SK-N-SH (cell line): ENCODE measurements around the gene REC8. TPM values are rescaled to one million over a fixed set of nuclear protein-coding genes. Genes with fewer than 3 reads are reported as not detected.
"Not testable (repeated sequence)": the region's sequence is repeated elsewhere in the genome, so short reads cannot be mapped to it uniquely, and the experiment has no call there.

Experiments used
- CTCF ChIA-PET: fragments of 300-600, 350-600 bp; formaldehyde crosslinking; extraction: SDS; loops from one replicate; lab custom pipeline; 2021; lab: Yijun Ruan, JAX
- POLR2A ChIA-PET: fragments of 350-600 bp; sonication (Branson Sonifier 250); formaldehyde crosslinking; extraction: SDS; loops from one replicate; lab custom pipeline; 2020; ENCODE audit warnings: antibody characterized with exemption, inconsistent platforms; lab: Yijun Ruan, JAX
- DNase-seq: peaks from one replicate; pipeline ENCODE4 v3.0.0; 2012
- H2AFZ ChIP-seq: fragments of 200-600 bp; sonication (generic); 2 replicates; pipeline ENCODE4 v1.8.1; 2016; ENCODE audit warnings: antibody characterized with exemption, mild to moderate bottlenecking, low read depth
- H3F3A ChIP-seq: fragments of 200-600 bp; sonication (generic); replicated peaks from 2 replicates; pipeline ENCODE3; 2016; ENCODE audit warnings: antibody characterized with exemption, mild to moderate bottlenecking; ENCODE audit not compliant: insufficient read depth
- H3K27ac ChIP-seq, 2 experiments: fragments of 200-500 bp in 1 of 2; fragments of 200-600 bp in 1 of 2; sonication (Bioruptor generic) in 1 of 2; sonication (generic), shearing (Covaris generic) in 1 of 2; 2 replicates each; pipeline versions ENCODE4 v1.5.1 to v1.6.1; 2014 to 2016; ENCODE audit warnings: low read depth in 2 of 2, inconsistent platforms in 1 of 2, low read length in 1 of 2, mild to moderate bottlenecking in 1 of 2, mixed read lengths in 1 of 2
- H3K27me3 ChIP-seq: fragments of 200-600 bp; sonication (generic), shearing (Covaris generic); 2 replicates; pipeline ENCODE4 v1.6.1; 2016; ENCODE audit warnings: mixed run types; ENCODE audit not compliant: insufficient read depth
- H3K36me3 ChIP-seq, 2 experiments: fragments of 200-500 bp in 1 of 2; fragments of 200-600 bp in 1 of 2; sonication (Bioruptor generic) in 1 of 2; sonication (generic) in 1 of 2; replicated peaks in 1 of 2; 2 replicates each; pipeline versions ENCODE3 to v1.5.1; 2014 to 2016; ENCODE audit warnings: low read length in 1 of 2, mild to moderate bottlenecking in 1 of 2; ENCODE audit not compliant: insufficient read depth in 2 of 2, control insufficient read depth in 1 of 2
- H3K4me1 ChIP-seq, 2 experiments: fragments of 200-500 bp in 1 of 2; fragments of 200-600 bp in 1 of 2; sonication (Bioruptor generic) in 1 of 2; sonication (generic), shearing (Covaris generic) in 1 of 2; 2 replicates each; pipeline versions ENCODE4 v1.5.1 to v1.6.1; 2014 to 2016; ENCODE audit warnings: low read depth in 1 of 2, low read length in 1 of 2, mixed run types in 1 of 2; ENCODE audit not compliant: insufficient read depth in 2 of 2, control insufficient read depth in 1 of 2
- H3K4me2 ChIP-seq: fragments of 200-600 bp; sonication (generic), shearing (Covaris generic); 2 replicates; pipeline ENCODE4 v1.6.1; 2017; ENCODE audit warnings: mixed run types
- H3K4me3 ChIP-seq, 2 experiments: fragments of 200-500 bp in 1 of 2; fragments of 200-600 bp in 1 of 2; sonication (Bioruptor generic) in 1 of 2; sonication (generic), shearing (Covaris generic) in 1 of 2; 2 replicates each; pipeline versions ENCODE4 v1.5.1 to v1.8.1; 2014 to 2016; ENCODE audit warnings: low read depth in 2 of 2, inconsistent platforms in 1 of 2, low read length in 1 of 2, mild to moderate bottlenecking in 1 of 2, mixed read lengths in 1 of 2, moderate library complexity in 1 of 2
- H3K79me2 ChIP-seq: fragments of 200-600 bp; sonication (generic); 2 replicates; pipeline ENCODE4 v1.8.1; 2017; ENCODE audit warnings: mild to moderate bottlenecking; ENCODE audit not compliant: insufficient read depth
- H3K9ac ChIP-seq: fragments of 200-600 bp; sonication (generic); 2 replicates; pipeline ENCODE4 v1.6.1; 2017; ENCODE audit warnings: mixed run types
- H3K9me2 ChIP-seq: fragments of 200-600 bp; sonication (generic); 2 replicates; pipeline ENCODE4 v1.6.1; 2017; ENCODE audit warnings: mixed run types
- H3K9me3 ChIP-seq: fragments of 200-600 bp; sonication (generic); 2 replicates; pipeline ENCODE4 v1.6.1; 2017; ENCODE audit warnings: mixed run types, mild to moderate bottlenecking, moderate library complexity
- H4K20me1 ChIP-seq: fragments of 200-600 bp; sonication (generic); 2 replicates; pipeline ENCODE4 v1.6.1; 2017; ENCODE audit warnings: mild to moderate bottlenecking, mixed run types; ENCODE audit not compliant: insufficient read depth
- GABPA ChIP-seq: IDR thresholded peaks from 2 replicates; pipeline ENCODE4 v1.4.0; 2012; ENCODE audit warnings: low read depth, mild to moderate bottlenecking
- USF1 ChIP-seq: IDR thresholded peaks from 2 replicates; pipeline ENCODE4 v1.4.0; 2012; ENCODE audit warnings: low read depth, borderline replicate concordance
- WGBS: methylation state at CpG from one replicate; pipeline ENCODE4 v1.1.6; 2017; ENCODE audit warnings: low lambda C conversion rate; 5-methylcytosine and 5-hydroxymethylcytosine counted together
- polyA plus RNA-seq, 3 experiments: library from polyadenylated mRNA; depleted of rRNA; stranded (reverse); fragments of >200 nt; gene quantifications; 2 replicates each; pipeline ENCODE4 v1.2.3, GENCODE V29; 2012

Gene REC8
- polyA plus RNA-seq, 1 of the 3 experiments (the other 2 are of a cell fraction): 23.2 TPM

DNA sequence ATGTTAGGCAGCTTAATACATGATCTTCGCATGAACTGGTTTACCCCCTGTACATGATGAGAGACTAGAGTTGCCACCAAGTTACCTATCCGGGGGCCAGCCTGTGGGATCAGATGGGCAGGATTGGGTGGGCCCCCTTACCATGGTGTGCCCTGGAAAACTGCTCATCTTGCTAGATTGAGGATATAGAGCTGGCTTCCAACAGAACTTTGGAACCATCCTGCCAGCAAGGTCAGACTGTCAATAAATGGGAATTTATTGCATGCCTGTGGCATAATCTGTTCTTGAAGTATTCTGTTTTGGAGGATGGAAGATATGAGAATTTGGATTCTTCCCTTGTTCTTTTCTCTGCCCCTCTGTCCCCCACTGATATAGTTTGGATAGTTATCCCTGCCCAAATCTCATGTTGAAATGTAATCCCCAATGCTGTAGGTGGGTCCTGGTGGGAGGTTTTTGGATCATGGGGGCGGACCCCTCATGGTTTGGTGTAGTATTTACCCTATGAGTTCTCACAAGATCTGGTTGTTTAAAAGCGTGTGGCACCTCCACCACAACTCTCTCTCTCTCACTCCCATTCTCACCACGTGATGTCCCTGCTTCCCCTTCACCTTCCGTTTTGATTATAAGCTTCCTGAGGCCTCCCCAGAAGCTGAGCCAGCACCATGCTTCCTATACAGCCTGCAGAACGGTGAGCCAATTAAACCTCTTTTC, 27.1 kb downstream of the REC8 start:
- H3K27me3 ChIP-seq: no peaks in the 10 kb centered on the region
- H2AFZ ChIP-seq: no peak overlapping the region
- no peak for DNase-seq
- no peaks in the 10 kb centered on the region for H3F3A ChIP-seq
- H3K27ac ChIP-seq: no peak overlapping the region
- WGBS: 94% methylated on average over 7 of the region's 7 CpGs
- no peak overlapping the region for H3K9ac ChIP-seq
- H3K79me2 ChIP-seq: peaks cover 65% of the 10 kb centered on the region
- TF ChIP-seq GABPA: no peak
- TF ChIP-seq USF1: no peak
- POLR2A ChIA-PET: interaction anchor here (1.6 kb wide), 1 partner anchor 14 kb away, joined by 5 read pairs; the partner anchor contains the start of gene CHMP4A
- peaks cover 11% of the 10 kb centered on the region in 2 experiments; a peak in 2 of 4 replicates for H3K4me1 ChIP-seq
- CTCF ChIA-PET: interaction anchor here (0.6 to 1.8 kb wide), 3 partner anchors 9 to 17 kb away, joined by 3 to 4 read pairs (median 3); partner anchors contain the start of gene MDP1
- H3K9me3 ChIP-seq: no peaks in the 10 kb centered on the region
- H3K4me3 ChIP-seq: no peak overlapping the region
- H4K20me1 ChIP-seq: no peaks in the 10 kb centered on the region
- no peak overlapping the region; the same call in 1 of the 2 replicates for H3K4me2 ChIP-seq
- H3K9me2 ChIP-seq: no peaks in the 10 kb centered on the region
- peaks cover 2 to 33% of the 10 kb centered on the region in 2 experiments for H3K36me3 ChIP-seq

- H3K27ac ChIP-seq, DNase-seq, H3K4me3 ChIP-seq, H3K4me2 ChIP-seq, H2AFZ ChIP-seq, H3K9me2 ChIP-seq, H3K9me3 ChIP-seq, H3K4me1 ChIP-seq, H3F3A ChIP-seq, H3K9ac ChIP-seq, H4K20me1 ChIP-seq, H3K27me3 ChIP-seq: not testable (repeated sequence)
- POLR2A ChIA-PET: interaction anchor here (0.9 kb wide), 1 partner anchor 11 kb away, joined by 3 read pairs; the partner anchor contains the start of gene CHMP4A
- peaks cover 23 to 49% of the 10 kb centered on the region in 2 experiments for H3K36me3 ChIP-seq
- 85% methylated on average over 8 of the region's 8 CpGs for WGBS
- CTCF ChIA-PET: interaction anchor here (0.9 to 1.1 kb wide), 2 partner anchors 106 to 131 kb away, joined by 3 read pairs; partner anchors contain the start of gene CIDEB
- peaks cover 33% of the 10 kb centered on the region for H3K79me2 ChIP-seq
Measured at GRCh38 chr14:24202538-24202937, 30.7 kb downstream of the REC8 start.

GRCh38 chr14:24203249-24203886, 31.5 kb downstream of the REC8 start:
- not testable (repeated sequence) for H3K9me3 ChIP-seq, DNase-seq, H3K27ac ChIP-seq, H3K4me1 ChIP-seq, H3K4me3 ChIP-seq, H4K20me1 ChIP-seq, H2AFZ ChIP-seq, H3K27me3 ChIP-seq, H3K9ac ChIP-seq, H3F3A ChIP-seq, H3K9me2 ChIP-seq, H3K4me2 ChIP-seq
- ChIA-PET POLR2A (interaction anchor here (0.9 kb wide), 1 partner anchor 10 kb away, joined by 3 read pairs; the partner anchor contains the start of gene CHMP4A), CTCF (interaction anchor here (0.7 to 1.8 kb wide), 4 partner anchors 12 to 130 kb away, joined by 3 to 4 read pairs (median 3); partner anchors contain the start of genes CIDEB, IRF9 and MDP1)
- Histone ChIP-seq H3K36me3 (peaks cover 27 to 56% of the 10 kb centered on the region in 2 experiments), H3K79me2 (peaks cover 27% of the 10 kb centered on the region)
- 97% methylated on average over 16 of the region's 16 CpGs for WGBS
